H7 (cell line): Measurements from ENCODE around the gene NXT2. TPM values are rescaled to one million over a fixed set of nuclear protein-coding genes. Genes with fewer than 3 reads are reported as not detected.
"Not testable (repeated sequence)": the region's sequence is repeated elsewhere in the genome, so short reads cannot be mapped to it uniquely, and the experiment has no call there.

Experiments used
- DNase-seq: peaks from one replicate; pipeline ENCODE4 v3.0.0; 2012
- H3K27me3 ChIP-seq: 2 replicates; pipeline ENCODE4 v1.6.0; 2011; ENCODE audit warnings: mild to moderate bottlenecking, low read length; ENCODE audit not compliant: control insufficient read depth, insufficient read depth
- H3K36me3 ChIP-seq: replicated peaks from 2 replicates; pipeline ENCODE4 v1.5.1; 2011; ENCODE audit warnings: low read length; ENCODE audit not compliant: control insufficient read depth, insufficient read depth
- H3K4me3 ChIP-seq: 2 replicates; pipeline ENCODE4 v1.5.1; 2011; ENCODE audit warnings: low read depth, mild to moderate bottlenecking, control low read depth, low read length, moderate library complexity; ENCODE audit not compliant: insufficient read depth
- total RNA-seq: library from RNA; depleted of rRNA; stranded (reverse); fragments of >200 nt; shearing (Covaris generic); gene quantifications from 2 replicates; pipeline ENCODE4 v1.2.3, GENCODE V29; 2014; rRNA removed

Gene NXT2
- total RNA-seq, 1 experiment from 2014 or later: 30.8 TPM

GRCh38 chrX:109576083-109576482 is 39.4 kb downstream of the NXT2 start:
- not testable (repeated sequence) for H3K36me3 ChIP-seq, H3K4me3 ChIP-seq, H3K27me3 ChIP-seq, DNase-seq

- H3K36me3 ChIP-seq: no peaks in the 10 kb centered on the region
- DNase-seq: no peak
- no peaks in the 10 kb centered on the region for H3K27me3 ChIP-seq
- no peak overlapping the region for H3K4me3 ChIP-seq
Observed at GRCh38 chrX:109577055-109577454, 40.4 kb downstream of the NXT2 start.

DNA sequence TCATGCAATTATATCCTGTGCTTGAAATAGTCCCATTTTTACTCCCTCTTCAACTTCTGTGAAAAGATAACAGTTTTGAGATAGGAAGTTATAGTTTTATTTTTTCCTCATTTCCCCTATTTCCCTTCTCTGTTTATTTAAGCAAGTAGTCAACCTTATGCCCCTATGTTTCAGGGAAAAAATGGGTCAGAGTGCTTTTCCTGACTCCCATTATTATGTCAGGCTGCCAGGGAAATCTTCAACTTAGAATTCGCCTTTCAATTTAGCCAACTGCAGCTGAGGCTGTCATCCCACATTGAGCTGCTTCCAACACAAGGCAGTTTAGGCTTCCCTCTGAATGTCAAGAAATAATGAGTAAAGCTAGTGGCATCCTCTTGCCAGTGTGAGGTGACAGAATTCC is 42.3 kb downstream of the NXT2 start:
- no peak overlapping the region for H3K4me3 ChIP-seq
- DNase-seq: no peak
- H3K36me3 ChIP-seq: no peaks in the 10 kb centered on the region
- no peaks in the 10 kb centered on the region for H3K27me3 ChIP-seq

DNA sequence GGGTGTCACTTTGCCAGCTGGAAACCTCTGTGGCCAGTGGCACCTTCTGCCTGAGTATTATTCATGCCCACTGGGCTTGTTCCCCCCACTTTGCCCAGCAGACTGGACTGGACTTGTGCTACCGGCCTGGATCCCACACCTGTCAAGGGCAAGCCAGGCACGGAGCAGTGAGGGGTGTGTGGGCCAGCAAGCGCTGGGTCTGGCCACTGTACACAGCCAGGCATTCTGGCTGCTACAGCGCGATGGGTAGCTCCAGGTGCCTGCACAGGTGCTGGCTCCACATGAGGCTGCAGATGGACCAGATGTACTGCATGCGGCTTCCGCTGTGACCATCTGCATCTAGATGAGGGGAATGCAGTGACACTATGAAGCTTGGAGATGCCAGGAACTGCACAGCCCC is 48.8 kb downstream of the NXT2 start:
- H3K36me3 ChIP-seq: no peaks in the 10 kb centered on the region
- no peak overlapping the region for H3K4me3 ChIP-seq
- no peak for DNase-seq
- H3K27me3 ChIP-seq: no peaks in the 10 kb centered on the region; the same call in 1 of the 2 replicates

GRCh38 chrX:109590176-109590575 is 53.5 kb downstream of the NXT2 start:
- DNase-seq: no peak
- H3K36me3 ChIP-seq: no peaks in the 10 kb centered on the region
- no peaks in the 10 kb centered on the region for H3K27me3 ChIP-seq
- no peak overlapping the region for H3K4me3 ChIP-seq

Other genes starting within 250 kb of the NXT2 start
- gene GUCY2F, start 54.8 kb upstream of the NXT2 start, total RNA-seq: 0.03 and 0.22 TPM in 2 replicates
- 0.74 and 4.0 TPM in 2 replicates for gene KCNE5, start 88.3 kb downstream of the NXT2 start, total RNA-seq
- 76.2 and 117 TPM in 2 replicates for gene ACSL4, start 196.4 kb downstream of the NXT2 start, total RNA-seq